Measurements from ENCODE around the gene P3H2. TPM values are rescaled to one million over a fixed set of nuclear protein-coding genes. Genes with fewer than 3 reads are reported as not detected.
A peak's percentile ranks its signal among the peaks of the same experiment; 100 is the strongest.

The P3H2 gene
- total and polyA plus RNA-seq, 8 donors = 1.4 to 46.1 (median 20.3) TPM

DNA sequence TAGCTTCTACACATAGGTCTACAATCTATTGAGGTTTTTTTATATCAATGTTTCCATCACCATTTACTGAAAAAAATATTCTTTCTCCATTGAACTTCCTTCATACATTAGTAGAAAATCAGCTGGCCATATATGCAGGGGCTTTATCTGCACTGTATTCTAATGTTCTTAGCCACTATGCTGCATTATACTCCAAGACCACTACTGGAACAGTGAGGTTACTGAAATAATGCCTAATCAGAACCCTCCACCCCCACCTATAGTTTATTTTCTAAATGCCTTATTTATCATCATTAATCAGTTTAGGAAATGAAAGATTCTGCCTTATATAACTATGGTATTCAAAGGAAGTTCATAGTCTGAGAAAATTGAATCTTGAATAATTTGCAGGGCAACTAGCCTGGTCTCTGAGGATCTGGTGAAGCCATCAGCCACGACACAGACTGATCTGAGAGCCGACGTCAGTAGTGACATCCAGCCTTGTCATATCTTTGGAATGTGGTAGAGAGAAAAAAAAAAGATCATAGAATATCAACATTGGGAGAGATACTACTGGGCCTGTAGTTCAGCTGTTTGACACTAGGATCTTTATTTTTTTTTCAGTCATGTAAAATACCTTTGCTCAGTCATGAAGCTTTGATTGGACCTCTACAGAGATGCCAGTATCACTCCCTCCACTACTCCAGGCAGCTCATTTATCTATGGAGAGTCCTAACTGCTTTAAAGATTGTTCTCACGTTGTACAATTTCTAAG lies 66.6 kb downstream of the P3H2 start:
- Histone ChIP-seq H3K9me3 (no peaks in the 10 kb centered on the region), H3K4me1 (peaks cover 0 to 2% (median under 1%) of the 10 kb centered on the region in 4 donors), H3K27me3 (no peaks in the 10 kb centered on the region), H3K4me3 (no peak overlapping the region), H3K27ac (no peak overlapping the region), H3K36me3 (no peaks in the 10 kb centered on the region)
- TF ChIP-seq, protein P1, sequence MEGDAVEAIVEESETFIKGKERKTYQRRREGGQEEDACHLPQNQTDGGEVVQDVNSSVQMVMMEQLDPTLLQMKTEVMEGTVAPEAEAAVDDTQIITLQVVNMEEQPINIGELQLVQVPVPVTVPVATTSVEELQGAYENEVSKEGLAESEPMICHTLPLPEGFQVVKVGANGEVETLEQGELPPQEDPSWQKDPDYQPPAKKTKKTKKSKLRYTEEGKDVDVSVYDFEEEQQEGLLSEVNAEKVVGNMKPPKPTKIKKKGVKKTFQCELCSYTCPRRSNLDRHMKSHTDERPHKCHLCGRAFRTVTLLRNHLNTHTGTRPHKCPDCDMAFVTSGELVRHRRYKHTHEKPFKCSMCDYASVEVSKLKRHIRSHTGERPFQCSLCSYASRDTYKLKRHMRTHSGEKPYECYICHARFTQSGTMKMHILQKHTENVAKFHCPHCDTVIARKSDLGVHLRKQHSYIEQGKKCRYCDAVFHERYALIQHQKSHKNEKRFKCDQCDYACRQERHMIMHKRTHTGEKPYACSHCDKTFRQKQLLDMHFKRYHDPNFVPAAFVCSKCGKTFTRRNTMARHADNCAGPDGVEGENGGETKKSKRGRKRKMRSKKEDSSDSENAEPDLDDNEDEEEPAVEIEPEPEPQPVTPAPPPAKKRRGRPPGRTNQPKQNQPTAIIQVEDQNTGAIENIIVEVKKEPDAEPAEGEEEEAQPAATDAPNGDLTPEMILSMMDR (IDR thresholded peaks at IDR 0.05) = no peak
- TF ChIP-seq POLR2AphosphoS5 (IDR thresholded peaks at IDR 0.05) = no peak
- no peak for TF ChIP-seq POLR2A (IDR thresholded peaks at IDR 0.05)
- no peak for TF ChIP-seq EP300 (IDR thresholded peaks at IDR 0.05)
- WGBS, 5 donors = 65 to 84% (median 75%) methylated on average over 4 of the region's 4 CpGs
- no peak for DNase-seq
- intact Hi-C loops (cut with DNase I; ENCODE audit: low total_unique reads) = no loop called here

DNA sequence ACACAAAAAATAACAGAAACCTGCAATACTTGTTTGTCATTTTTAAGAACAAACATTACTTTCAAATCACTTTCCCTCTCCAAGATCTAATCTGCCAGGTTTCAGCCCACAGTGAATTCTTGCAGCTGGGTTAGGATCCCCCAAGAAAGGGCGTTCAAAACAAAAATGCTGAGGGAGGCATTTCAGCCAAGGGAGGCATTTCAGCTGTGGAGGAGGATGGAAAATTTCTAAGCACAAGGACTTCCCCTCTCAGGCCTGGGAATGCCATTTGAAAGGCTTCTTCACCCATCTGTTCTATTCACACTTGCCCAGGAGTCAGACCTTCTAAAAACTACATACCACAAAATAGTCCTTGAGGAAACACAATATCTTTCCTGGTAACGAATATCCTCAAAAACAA lies 69.1 kb downstream of the P3H2 start:
- H3K27me3 ChIP-seq = no peaks in the 10 kb centered on the region
- H3K4me3 ChIP-seq = no peak overlapping the region
- peaks cover 0 to 9% (median 5%) of the 10 kb centered on the region in 4 donors for H3K4me1 ChIP-seq
- intact Hi-C loops (cut with DNase I; ENCODE audit: low total_unique reads) = no loop called here
- H3K27ac ChIP-seq = no peak overlapping the region
- DNase-seq = peak in 1 of 2 donors; percentile 31
- TF ChIP-seq EP300 (IDR thresholded peaks at IDR 0.05) (no peak), POLR2AphosphoS5 (IDR thresholded peaks at IDR 0.05) (no peak), POLR2A (IDR thresholded peaks at IDR 0.05) (no peak)
- TF ChIP-seq, protein P1 (IDR thresholded peaks at IDR 0.05) = no peak
- H3K36me3 ChIP-seq = no peaks in the 10 kb centered on the region
- 66 to 87% (median 80%) methylated on average over 2 of the region's 2 CpGs for WGBS, 5 donors
- H3K9me3 ChIP-seq = no peaks in the 10 kb centered on the region

DNA sequence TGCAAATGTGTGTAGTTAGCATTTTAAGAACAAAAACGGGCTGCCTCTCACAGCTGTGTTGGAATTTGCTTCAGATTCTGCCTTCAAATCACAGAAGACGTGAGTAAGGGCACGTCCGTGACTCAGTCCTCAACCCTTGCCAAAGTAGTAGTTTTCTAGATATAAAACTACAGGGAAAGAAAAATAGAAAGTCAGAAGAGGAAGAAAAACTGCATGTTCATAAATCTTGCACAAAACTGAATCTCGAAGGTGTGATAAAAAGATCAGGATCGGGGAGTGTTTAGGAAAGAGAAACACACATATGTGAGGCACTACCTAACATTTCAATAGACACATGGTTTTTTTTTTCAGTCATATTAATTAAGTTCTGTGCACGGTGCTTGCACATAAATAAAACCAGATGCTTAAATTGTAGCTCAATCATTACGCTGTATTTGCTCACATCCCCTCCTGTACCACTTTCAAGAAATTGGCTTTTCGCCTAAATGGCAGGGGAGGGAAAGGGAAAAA lies 71.7 kb downstream of the P3H2 start:
- WGBS, 5 donors = 38 to 54% (median 52%) methylated on average over 9 of the region's 9 CpGs
- TF ChIP-seq, protein P1 (IDR thresholded peaks at IDR 0.05) = no peak
- TF ChIP-seq POLR2AphosphoS5 (IDR thresholded peaks at IDR 0.05) (no peak), POLR2A (IDR thresholded peaks at IDR 0.05) (no peak), EP300 (IDR thresholded peaks at IDR 0.05) (no peak)
- H3K4me1 ChIP-seq = peaks cover 0 to 13% (median 5%) of the 10 kb centered on the region in 4 donors
- H3K36me3 ChIP-seq = no peaks in the 10 kb centered on the region
- no peak overlapping the region for H3K4me3 ChIP-seq
- no peak overlapping the region for H3K27ac ChIP-seq
- peak in 1 of 2 donors; percentile 49 for DNase-seq
- no peaks in the 10 kb centered on the region for H3K9me3 ChIP-seq
- H3K27me3 ChIP-seq = no peaks in the 10 kb centered on the region
- intact Hi-C loops (cut with DNase I; ENCODE audit: low total_unique reads) = no loop called here

DNA sequence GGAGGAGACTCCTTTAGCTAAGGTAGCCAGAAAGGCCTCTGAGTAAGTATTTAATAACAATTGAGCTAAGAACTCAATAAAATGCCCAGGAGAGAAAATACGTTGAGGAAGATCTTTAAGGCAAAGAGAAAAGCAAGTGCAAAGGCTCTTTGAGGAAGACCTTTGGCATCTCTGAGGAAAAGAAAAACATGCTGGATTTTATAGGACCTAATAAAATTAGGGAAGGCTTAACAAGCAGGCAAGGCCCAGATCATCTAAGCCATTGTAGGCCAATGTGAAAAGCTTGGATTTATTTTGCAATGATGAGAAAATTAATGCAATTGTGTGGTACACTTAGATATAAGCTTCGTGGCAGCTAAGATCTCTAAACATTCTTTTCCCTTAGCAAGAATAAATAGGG lies 75.7 kb downstream of the P3H2 start:
- Histone ChIP-seq H3K27me3 (no peaks in the 10 kb centered on the region), H3K27ac (no peak overlapping the region), H3K4me3 (no peak overlapping the region), H3K9me3 (no peaks in the 10 kb centered on the region), H3K4me1 (peaks cover 0 to 27% (median 9%) of the 10 kb centered on the region in 4 donors), H3K36me3 (no peaks in the 10 kb centered on the region)
- WGBS, 5 donors = 82 to 93% (median 88%) methylated on average over 2 of the region's 2 CpGs
- DNase-seq = no peak
- intact Hi-C loops (cut with DNase I; ENCODE audit: low total_unique reads) = no loop called here
- TF ChIP-seq POLR2AphosphoS5 (IDR thresholded peaks at IDR 0.05) = no peak
- no peak for TF ChIP-seq POLR2A (IDR thresholded peaks at IDR 0.05)
- TF ChIP-seq, protein P1 (IDR thresholded peaks at IDR 0.05) = no peak
- no peak for TF ChIP-seq EP300 (IDR thresholded peaks at IDR 0.05)

All from stomach (tissue), 9 donors.